ENCODE results near the gene LUZP1. TPM values are rescaled to one million over a fixed set of nuclear protein-coding genes. Genes with fewer than 3 reads are reported as not detected.

Gene LUZP1
- total and polyA plus RNA-seq, 2 donors (not counting 1 experiment from before 2014, with no cell fraction given): 18.8 to 27.2 TPM

DNA sequence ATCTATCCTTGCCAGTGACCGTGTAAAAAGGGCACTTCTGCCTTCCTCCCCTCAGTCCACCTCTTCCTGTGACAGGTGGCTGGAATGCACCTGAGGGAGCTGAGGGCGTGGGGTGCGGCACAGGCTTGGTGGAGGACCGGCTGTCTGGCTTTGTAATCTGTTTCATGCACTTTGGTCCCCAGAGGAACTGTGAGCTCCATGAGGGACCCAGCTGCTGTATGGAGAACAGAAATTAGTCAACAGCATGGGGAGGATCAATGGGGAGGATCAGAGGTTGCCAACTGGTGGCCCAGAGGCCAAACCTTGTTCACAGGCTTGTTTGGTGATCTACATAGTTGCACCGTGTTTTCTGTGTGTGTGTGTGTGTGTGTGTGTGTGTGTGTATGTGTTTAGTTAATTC lies 19.0 kb upstream of the LUZP1 start:
- Histone ChIP-seq H3K4me1 (ENCODE audit: control insufficient read depth, extremely low read depth, insufficient read depth, low read length) (peaks cover 3% of the 10 kb centered on the region), H3K9me3 (ENCODE audit: control insufficient read depth, insufficient read depth, low read depth, low read length) (no peaks in the 10 kb centered on the region), H3K27me3 (ENCODE audit: control insufficient read depth, insufficient read depth, low read length) (no peaks in the 10 kb centered on the region), H3K27ac (ENCODE audit: insufficient read depth, low read length) (no peak overlapping the region), H3K36me3 (ENCODE audit: control insufficient read depth, insufficient read depth, low read length) (no peaks in the 10 kb centered on the region), H2AFZ (ENCODE audit: low read length) (no peak overlapping the region), H3K79me2 (ENCODE audit: control insufficient read depth, insufficient read depth, low read length) (no peaks in the 10 kb centered on the region), H3K4me3 (replicated peaks in 1 of 4; ENCODE audit: control extremely low read depth in 1 of 4, insufficient read depth in 1 of 4, low read depth in 3 of 4, low read length in 4 of 4) (no peak overlapping the region), H3K4me2 (ENCODE audit: extremely low read depth, insufficient read depth, low read length) (no peak overlapping the region), H3K9ac (ENCODE audit: insufficient read depth, low read length) (no peak overlapping the region), H4K20me1 (ENCODE audit: control insufficient read depth, extremely low read depth, insufficient read depth, low read length) (no peaks in the 10 kb centered on the region)
- no peak for DNase-seq (ENCODE audit: low read depth in 2 of 2)
- no peak for TF ChIP-seq EZH2 (IDR thresholded peaks at IDR 0.05; ENCODE audit: low read length, missing control alignments)
- TF ChIP-seq, protein P1, sequence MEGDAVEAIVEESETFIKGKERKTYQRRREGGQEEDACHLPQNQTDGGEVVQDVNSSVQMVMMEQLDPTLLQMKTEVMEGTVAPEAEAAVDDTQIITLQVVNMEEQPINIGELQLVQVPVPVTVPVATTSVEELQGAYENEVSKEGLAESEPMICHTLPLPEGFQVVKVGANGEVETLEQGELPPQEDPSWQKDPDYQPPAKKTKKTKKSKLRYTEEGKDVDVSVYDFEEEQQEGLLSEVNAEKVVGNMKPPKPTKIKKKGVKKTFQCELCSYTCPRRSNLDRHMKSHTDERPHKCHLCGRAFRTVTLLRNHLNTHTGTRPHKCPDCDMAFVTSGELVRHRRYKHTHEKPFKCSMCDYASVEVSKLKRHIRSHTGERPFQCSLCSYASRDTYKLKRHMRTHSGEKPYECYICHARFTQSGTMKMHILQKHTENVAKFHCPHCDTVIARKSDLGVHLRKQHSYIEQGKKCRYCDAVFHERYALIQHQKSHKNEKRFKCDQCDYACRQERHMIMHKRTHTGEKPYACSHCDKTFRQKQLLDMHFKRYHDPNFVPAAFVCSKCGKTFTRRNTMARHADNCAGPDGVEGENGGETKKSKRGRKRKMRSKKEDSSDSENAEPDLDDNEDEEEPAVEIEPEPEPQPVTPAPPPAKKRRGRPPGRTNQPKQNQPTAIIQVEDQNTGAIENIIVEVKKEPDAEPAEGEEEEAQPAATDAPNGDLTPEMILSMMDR (conservative IDR thresholded peaks at IDR 0.05 in 1 of 2, IDR thresholded peaks at IDR 0.05 in 1 of 2; ENCODE audit: low read depth in 1 of 2, low read length in 2 of 2): no peak

DNA sequence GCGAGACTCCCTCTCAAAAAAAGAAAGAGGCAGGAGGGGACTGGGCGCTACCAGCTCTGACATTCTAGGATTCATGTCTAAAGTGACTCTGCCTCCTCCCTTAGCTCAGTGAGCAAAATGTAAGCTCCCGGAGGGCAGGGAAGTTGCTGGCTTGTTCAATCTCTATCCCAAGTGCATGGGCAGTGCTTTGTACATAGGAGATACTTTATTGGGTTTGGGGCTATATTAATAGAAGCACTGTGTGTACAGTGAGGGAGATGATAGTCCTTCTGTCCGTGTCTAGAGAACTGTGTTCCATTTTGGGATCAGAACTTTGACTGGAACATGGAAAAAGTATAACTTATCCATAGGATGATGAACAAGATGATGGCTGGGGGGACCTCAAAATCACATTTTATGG lies 16.7 kb upstream of the LUZP1 start:
- H3K27me3 ChIP-seq (ENCODE audit: control insufficient read depth, insufficient read depth, low read length): no peaks in the 10 kb centered on the region
- no peak overlapping the region for H3K27ac ChIP-seq (ENCODE audit: insufficient read depth, low read length)
- H4K20me1 ChIP-seq (ENCODE audit: control insufficient read depth, extremely low read depth, insufficient read depth, low read length): no peaks in the 10 kb centered on the region
- H3K9ac ChIP-seq (ENCODE audit: insufficient read depth, low read length): no peak overlapping the region
- H3K79me2 ChIP-seq (ENCODE audit: control insufficient read depth, insufficient read depth, low read length): no peaks in the 10 kb centered on the region
- no peaks in the 10 kb centered on the region for H3K9me3 ChIP-seq (ENCODE audit: control insufficient read depth, insufficient read depth, low read depth, low read length)
- H3K4me2 ChIP-seq (ENCODE audit: extremely low read depth, insufficient read depth, low read length): no peak overlapping the region
- no peak for DNase-seq (ENCODE audit: low read depth in 2 of 2)
- peaks cover 3% of the 10 kb centered on the region for H3K4me1 ChIP-seq (ENCODE audit: control insufficient read depth, extremely low read depth, insufficient read depth, low read length)
- no peak overlapping the region for H2AFZ ChIP-seq (ENCODE audit: low read length)
- TF ChIP-seq, protein P1 (conservative IDR thresholded peaks at IDR 0.05 in 1 of 2, IDR thresholded peaks at IDR 0.05 in 1 of 2; ENCODE audit: low read depth in 1 of 2, low read length in 2 of 2): no peak
- no peak for TF ChIP-seq EZH2 (IDR thresholded peaks at IDR 0.05; ENCODE audit: low read length, missing control alignments)
- H3K36me3 ChIP-seq (ENCODE audit: control insufficient read depth, insufficient read depth, low read length): no peaks in the 10 kb centered on the region
- H3K4me3 ChIP-seq (replicated peaks in 1 of 4; ENCODE audit: control extremely low read depth in 1 of 4, insufficient read depth in 1 of 4, low read depth in 3 of 4, low read length in 4 of 4): no peak overlapping the region

DNA sequence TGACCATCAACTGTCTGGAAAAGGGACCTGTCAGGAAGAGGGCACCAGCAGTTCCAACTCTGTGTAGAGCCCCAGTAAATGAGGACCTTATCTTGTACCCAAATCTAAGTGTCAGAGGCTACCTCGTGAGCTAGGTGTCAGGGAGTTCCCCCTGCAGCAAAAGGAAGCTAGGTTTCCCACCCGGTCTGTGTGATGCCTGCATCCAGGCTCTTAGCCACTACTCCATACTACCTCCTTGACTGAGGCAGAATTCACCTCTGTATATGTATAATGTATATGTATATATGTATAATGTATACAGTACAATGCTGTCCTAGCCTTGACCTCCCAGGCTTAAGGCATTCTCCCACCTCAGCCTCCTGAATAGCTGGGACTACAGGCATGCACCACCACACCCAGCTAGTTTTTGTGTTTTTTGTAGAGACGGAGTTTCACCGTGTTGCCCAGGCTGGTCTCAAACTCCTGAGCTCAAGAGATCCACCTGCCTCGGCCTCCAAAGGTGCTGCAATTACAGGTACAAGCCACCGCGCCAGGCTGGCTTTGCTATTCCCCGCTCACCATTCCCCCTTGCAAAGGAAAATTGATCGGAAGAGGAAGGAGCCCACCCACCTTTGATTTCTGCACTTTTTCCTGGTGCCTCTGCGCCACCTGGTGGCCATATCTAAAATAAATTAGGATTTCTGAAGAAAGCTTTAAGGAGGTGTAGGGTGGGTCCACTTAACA lies 15.7 kb upstream of the LUZP1 start:
- H3K36me3 ChIP-seq (ENCODE audit: control insufficient read depth, insufficient read depth, low read length): no peaks in the 10 kb centered on the region
- H3K79me2 ChIP-seq (ENCODE audit: control insufficient read depth, insufficient read depth, low read length): no peaks in the 10 kb centered on the region
- H2AFZ ChIP-seq (ENCODE audit: low read length): no peak overlapping the region
- TF ChIP-seq, protein P1 (conservative IDR thresholded peaks at IDR 0.05 in 1 of 2, IDR thresholded peaks at IDR 0.05 in 1 of 2; ENCODE audit: low read depth in 1 of 2, low read length in 2 of 2): peak; percentile 57 to 68
- TF ChIP-seq EZH2 (IDR thresholded peaks at IDR 0.05; ENCODE audit: low read length, missing control alignments): no peak
- H3K27ac ChIP-seq (ENCODE audit: insufficient read depth, low read length): no peak overlapping the region
- H3K4me1 ChIP-seq (ENCODE audit: control insufficient read depth, extremely low read depth, insufficient read depth, low read length): peaks cover 3% of the 10 kb centered on the region
- no peak overlapping the region for H3K9ac ChIP-seq (ENCODE audit: insufficient read depth, low read length)
- H3K27me3 ChIP-seq (ENCODE audit: control insufficient read depth, insufficient read depth, low read length): no peaks in the 10 kb centered on the region
- H3K4me2 ChIP-seq (ENCODE audit: extremely low read depth, insufficient read depth, low read length): peak overlapping the region; percentile 55
- peak overlapping the region in 3 of 4 experiments; percentile 40 to 48 (median 46) for H3K4me3 ChIP-seq (replicated peaks in 1 of 4; ENCODE audit: control extremely low read depth in 1 of 4, insufficient read depth in 1 of 4, low read depth in 3 of 4, low read length in 4 of 4)
- H4K20me1 ChIP-seq (ENCODE audit: control insufficient read depth, extremely low read depth, insufficient read depth, low read length): no peaks in the 10 kb centered on the region
- DNase-seq (ENCODE audit: low read depth in 2 of 2): peak; percentile 28 to 52
- H3K9me3 ChIP-seq (ENCODE audit: control insufficient read depth, insufficient read depth, low read depth, low read length): no peaks in the 10 kb centered on the region

Measured in fibroblast of lung (primary cell).